ENCODE data around the gene COG2.
"Not testable (repeated sequence)": the region's sequence is repeated elsewhere in the genome, so short reads cannot be mapped to it uniquely, and the experiment has no call there.

The COG2 gene

GRCh38 chr1:230642263-230642959 is at the start of gene COG2:
TSS of gene COG2 (plus strand) at chr1:230642481. CDS start at chr1:230642607, 126 bp downstream.
- peak; percentile 89 for DNase-seq

- no peak for DNase-seq
Observed at GRCh38 chr1:230592848-230593414, 49.4 kb upstream of the COG2 start.

GRCh38 chr1:230594214-230594773 is 48.0 kb upstream of the COG2 start:
- DNase-seq: no peak

GRCh38 chr1:230595181-230595580 is 47.1 kb upstream of the COG2 start:
- no peak for DNase-seq

- DNase-seq: no peak
Observed at GRCh38 chr1:230596306-230596705, 46.0 kb upstream of the COG2 start.

GRCh38 chr1:230598745-230599144 is 43.5 kb upstream of the COG2 start:
- DNase-seq: no peak

GRCh38 chr1:230599926-230600656 is 42.2 kb upstream of the COG2 start:
- DNase-seq: no peak

GRCh38 chr1:230600657-230601400 is 41.5 kb upstream of the COG2 start:
- DNase-seq: not testable (repeated sequence)

- DNase-seq: no peak
Observed at GRCh38 chr1:230609208-230609607, 33.1 kb upstream of the COG2 start.

- no peak for DNase-seq
Observed at GRCh38 chr1:230610589-230610988, 31.7 kb upstream of the COG2 start.

GRCh38 chr1:230611128-230611877 is 31.0 kb upstream of the COG2 start:
- no peak for DNase-seq

GRCh38 chr1:230611878-230612235 is 30.4 kb upstream of the COG2 start:
- no peak for DNase-seq

GRCh38 chr1:230612651-230613050 is 29.6 kb upstream of the COG2 start:
- no peak for DNase-seq

GRCh38 chr1:230614121-230614520 is 28.2 kb upstream of the COG2 start:
- DNase-seq: no peak

GRCh38 chr1:230618537-230618936 is 23.7 kb upstream of the COG2 start:
- no peak for DNase-seq

GRCh38 chr1:230620649-230621323 is 21.5 kb upstream of the COG2 start:
- DNase-seq: no peak

GRCh38 chr1:230621324-230622030 is 20.8 kb upstream of the COG2 start:
- no peak for DNase-seq

GRCh38 chr1:230622151-230622550 is 20.1 kb upstream of the COG2 start:
- DNase-seq: no peak

GRCh38 chr1:230624097-230624713 is 18.1 kb upstream of the COG2 start:
- DNase-seq: no peak

GRCh38 chr1:230626232-230626631 is 16.0 kb upstream of the COG2 start:
- no peak for DNase-seq

- no peak for DNase-seq
Observed at GRCh38 chr1:230627767-230628166, 14.5 kb upstream of the COG2 start.

Measured in GOT3 (cell line).